ENCODE measurements around the gene ST3GAL4.
"Not testable (repeated sequence)": the region's sequence is repeated elsewhere in the genome, so short reads cannot be mapped to it uniquely, and the experiment has no call there.

ST3GAL4 gene

DNA sequence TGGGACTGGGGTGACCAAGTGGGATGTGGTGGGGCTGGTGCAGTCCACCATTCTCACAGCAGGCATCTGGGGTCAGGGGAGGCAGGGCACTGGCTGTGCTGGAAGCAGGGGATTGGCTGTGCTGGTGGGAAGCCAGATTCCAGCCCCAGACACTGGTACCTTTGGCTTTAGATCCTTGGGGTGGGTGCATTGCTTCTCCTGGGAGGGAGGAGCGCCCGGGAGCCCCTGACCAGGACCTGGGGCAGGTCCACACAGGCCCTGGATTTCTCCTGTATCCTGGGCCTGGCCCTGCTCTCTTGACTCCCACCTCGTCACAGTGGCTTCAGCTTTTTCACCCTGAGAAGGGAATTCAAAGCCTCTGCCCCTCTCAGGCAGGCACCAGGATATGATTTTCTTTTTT, 38.5 kb downstream of the ST3GAL4 start:
- H3K9me3 ChIP-seq (ENCODE audit: control insufficient read depth, insufficient read depth, low read length), result no peaks in the 10 kb centered on the region
- H3K27me3 ChIP-seq (ENCODE audit: control insufficient read depth, insufficient read depth, low read length), result no peaks in the 10 kb centered on the region
- no peaks in the 10 kb centered on the region for H3K36me3 ChIP-seq (ENCODE audit: control insufficient read depth, insufficient read depth, low read length)
- H3K4me3 ChIP-seq (ENCODE audit: low read depth, low read length), result no peak overlapping the region
- no peak overlapping the region for H3K9ac ChIP-seq (ENCODE audit: low read depth, low read length)
- H3K27ac ChIP-seq (ENCODE audit: low read depth, low read length), result no peak overlapping the region
- peaks cover 6% of the 10 kb centered on the region; the same call in 1 of the 2 replicates for H3K4me1 ChIP-seq (ENCODE audit: control insufficient read depth, insufficient read depth, low read length)

DNA sequence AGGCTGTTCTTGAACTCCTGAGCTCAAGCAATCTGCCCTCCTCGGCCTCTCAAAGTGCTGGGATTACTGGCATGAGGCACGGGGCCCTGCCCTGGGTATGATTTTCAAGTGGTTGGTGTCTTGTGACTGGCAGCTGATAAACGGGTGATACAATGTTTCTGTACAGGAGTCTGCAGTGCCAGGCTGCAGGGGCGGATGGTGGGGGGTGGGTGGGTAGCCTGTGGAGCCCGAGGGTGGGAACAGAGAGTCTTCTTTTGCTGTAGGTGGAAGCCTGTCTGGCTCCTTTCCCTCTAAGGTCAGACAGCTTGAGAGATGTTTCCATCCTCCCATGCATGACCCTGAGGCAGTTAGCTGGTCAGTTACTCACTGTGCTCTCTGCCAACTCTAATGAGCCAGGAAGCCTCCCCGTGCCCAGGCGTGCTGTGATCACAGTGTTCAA, 39.2 kb downstream of the ST3GAL4 start:
- H3K27ac ChIP-seq (ENCODE audit: low read depth, low read length); H3K9ac ChIP-seq (ENCODE audit: low read depth, low read length); H3K9me3 ChIP-seq (ENCODE audit: control insufficient read depth, insufficient read depth, low read length); H3K4me1 ChIP-seq (ENCODE audit: control insufficient read depth, insufficient read depth, low read length); H3K27me3 ChIP-seq (ENCODE audit: control insufficient read depth, insufficient read depth, low read length); H3K4me3 ChIP-seq (ENCODE audit: low read depth, low read length); H3K36me3 ChIP-seq (ENCODE audit: control insufficient read depth, insufficient read depth, low read length): not testable (repeated sequence)

DNA sequence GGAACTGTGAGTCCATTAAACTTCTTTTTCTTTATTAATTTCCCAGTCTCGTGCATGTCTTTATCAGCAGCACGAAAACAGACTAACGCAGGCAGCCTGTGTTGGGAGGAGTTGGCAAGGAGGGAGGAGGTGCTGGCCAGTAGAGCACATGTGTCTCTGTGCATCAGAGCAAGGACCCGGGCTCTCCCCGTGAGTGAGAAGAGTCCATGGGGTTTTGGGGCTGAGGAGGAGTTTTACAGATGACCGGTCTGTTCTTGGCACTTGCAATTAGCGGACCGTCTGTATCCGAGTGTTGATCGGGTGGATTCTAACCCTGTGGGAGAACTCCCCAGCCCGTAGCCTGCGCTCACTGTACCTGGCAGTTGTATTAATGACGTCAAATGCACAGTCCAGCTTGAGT, 40.3 kb downstream of the ST3GAL4 start:
- not testable (repeated sequence) for H3K4me3 ChIP-seq (ENCODE audit: low read depth, low read length); H3K4me1 ChIP-seq (ENCODE audit: control insufficient read depth, insufficient read depth, low read length); H3K9ac ChIP-seq (ENCODE audit: low read depth, low read length); H3K9me3 ChIP-seq (ENCODE audit: control insufficient read depth, insufficient read depth, low read length); H3K27me3 ChIP-seq (ENCODE audit: control insufficient read depth, insufficient read depth, low read length); H3K36me3 ChIP-seq (ENCODE audit: control insufficient read depth, insufficient read depth, low read length); H3K27ac ChIP-seq (ENCODE audit: low read depth, low read length)

DNA sequence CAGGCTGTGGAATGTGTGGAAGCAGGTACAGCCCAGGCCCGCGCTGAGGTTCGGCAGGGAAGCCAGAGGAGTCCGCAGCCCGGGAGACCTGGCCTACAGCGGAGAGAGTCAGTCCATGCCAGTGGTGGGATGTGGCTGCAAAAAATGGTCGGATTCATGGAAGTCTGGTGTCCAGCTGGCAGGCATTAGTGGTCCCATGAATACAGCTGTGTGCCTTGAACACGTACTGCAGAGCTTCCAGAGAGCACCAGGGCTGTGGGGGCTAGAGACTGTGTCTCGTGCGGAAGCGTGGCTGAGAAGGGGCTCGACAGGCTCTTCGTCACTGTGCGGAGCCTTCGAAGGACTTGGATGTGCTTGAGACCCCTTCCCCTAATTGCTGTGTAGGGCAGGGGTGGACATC, 40.8 kb downstream of the ST3GAL4 start:
- H3K9ac ChIP-seq (ENCODE audit: low read depth, low read length); H3K4me1 ChIP-seq (ENCODE audit: control insufficient read depth, insufficient read depth, low read length); H3K27me3 ChIP-seq (ENCODE audit: control insufficient read depth, insufficient read depth, low read length); H3K27ac ChIP-seq (ENCODE audit: low read depth, low read length); H3K36me3 ChIP-seq (ENCODE audit: control insufficient read depth, insufficient read depth, low read length); H3K9me3 ChIP-seq (ENCODE audit: control insufficient read depth, insufficient read depth, low read length); H3K4me3 ChIP-seq (ENCODE audit: low read depth, low read length): not testable (repeated sequence)

DNA sequence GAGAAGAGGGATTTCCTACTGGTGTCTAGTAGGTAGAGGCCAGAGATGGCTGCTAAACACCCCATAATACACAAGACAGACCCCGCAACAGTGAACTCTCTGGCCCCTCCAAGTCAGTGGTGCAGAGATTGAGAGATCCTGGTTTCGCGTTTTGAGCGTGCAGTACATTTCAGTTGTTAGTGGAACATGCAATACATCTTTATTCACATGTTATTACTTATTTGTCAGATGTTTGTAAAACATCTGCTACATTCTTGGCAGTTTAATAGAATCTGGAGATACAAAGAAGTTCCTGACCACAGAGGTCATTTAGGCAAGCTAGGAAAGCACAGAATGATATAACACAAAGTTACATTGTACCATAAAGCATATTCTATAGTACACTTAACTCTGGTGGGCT, 41.5 kb downstream of the ST3GAL4 start:
- H3K27me3 ChIP-seq (ENCODE audit: control insufficient read depth, insufficient read depth, low read length), result no peaks in the 10 kb centered on the region
- H3K36me3 ChIP-seq (ENCODE audit: control insufficient read depth, insufficient read depth, low read length), result no peaks in the 10 kb centered on the region
- H3K9ac ChIP-seq (ENCODE audit: low read depth, low read length), result no peak overlapping the region
- no peak overlapping the region for H3K27ac ChIP-seq (ENCODE audit: low read depth, low read length)
- no peak overlapping the region for H3K4me3 ChIP-seq (ENCODE audit: low read depth, low read length)
- H3K9me3 ChIP-seq (ENCODE audit: control insufficient read depth, insufficient read depth, low read length), result no peaks in the 10 kb centered on the region
- no peaks in the 10 kb centered on the region for H3K4me1 ChIP-seq (ENCODE audit: control insufficient read depth, insufficient read depth, low read length)

DNA sequence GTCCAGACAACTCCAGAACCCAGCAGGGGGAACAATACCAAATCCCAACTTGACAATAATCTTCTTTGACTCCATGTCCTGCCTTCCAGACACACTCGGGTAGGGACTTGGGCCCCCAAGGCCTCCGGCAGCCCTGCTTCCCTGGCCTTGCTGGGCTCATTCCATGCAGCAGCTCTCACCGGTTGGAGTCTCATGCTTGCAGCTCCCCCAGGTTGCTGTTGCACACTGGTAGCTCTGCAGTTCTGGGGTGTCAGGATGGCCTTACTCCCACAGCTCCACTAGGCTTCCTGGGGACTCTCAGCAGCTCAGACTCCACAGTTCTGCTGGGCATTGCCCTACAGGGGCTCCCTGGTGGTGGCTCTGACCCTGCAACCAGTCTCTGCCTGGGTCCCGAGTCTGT, 42.8 kb downstream of the ST3GAL4 start:
- Histone ChIP-seq H3K27me3 (ENCODE audit: control insufficient read depth, insufficient read depth, low read length) (no peaks in the 10 kb centered on the region), H3K4me1 (ENCODE audit: control insufficient read depth, insufficient read depth, low read length) (peaks cover 8% of the 10 kb centered on the region), H3K36me3 (ENCODE audit: control insufficient read depth, insufficient read depth, low read length) (no peaks in the 10 kb centered on the region), H3K9ac (ENCODE audit: low read depth, low read length) (no peak overlapping the region), H3K4me3 (ENCODE audit: low read depth, low read length) (no peak overlapping the region), H3K27ac (ENCODE audit: low read depth, low read length) (no peak overlapping the region), H3K9me3 (ENCODE audit: control insufficient read depth, insufficient read depth, low read length) (no peaks in the 10 kb centered on the region)

DNA sequence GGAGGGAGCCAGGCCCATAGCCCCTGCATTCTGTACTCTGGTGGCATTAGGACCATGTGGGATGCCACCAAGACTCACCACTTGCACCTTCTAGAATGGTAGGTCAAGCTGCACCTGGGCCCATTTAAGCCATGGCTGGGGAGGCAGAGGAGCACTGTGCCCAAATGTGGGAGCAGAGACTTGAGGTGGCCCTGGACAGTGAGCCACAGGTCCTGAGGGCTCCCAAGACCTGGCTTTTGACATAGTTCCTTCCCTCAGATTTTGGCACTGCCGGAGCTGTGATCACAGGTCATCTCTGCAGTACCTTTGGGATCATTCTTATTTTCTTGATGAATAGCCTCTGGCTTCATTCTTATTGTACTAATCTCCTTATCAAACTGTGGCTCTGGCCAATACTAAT, 43.2 kb downstream of the ST3GAL4 start:
- Histone ChIP-seq H3K4me3 (ENCODE audit: low read depth, low read length) (no peak overlapping the region), H3K9me3 (ENCODE audit: control insufficient read depth, insufficient read depth, low read length) (no peaks in the 10 kb centered on the region), H3K9ac (ENCODE audit: low read depth, low read length) (no peak overlapping the region), H3K36me3 (ENCODE audit: control insufficient read depth, insufficient read depth, low read length) (no peaks in the 10 kb centered on the region), H3K4me1 (ENCODE audit: control insufficient read depth, insufficient read depth, low read length) (peaks cover 12% of the 10 kb centered on the region), H3K27me3 (ENCODE audit: control insufficient read depth, insufficient read depth, low read length) (no peaks in the 10 kb centered on the region), H3K27ac (ENCODE audit: low read depth, low read length) (no peak overlapping the region)

DNA sequence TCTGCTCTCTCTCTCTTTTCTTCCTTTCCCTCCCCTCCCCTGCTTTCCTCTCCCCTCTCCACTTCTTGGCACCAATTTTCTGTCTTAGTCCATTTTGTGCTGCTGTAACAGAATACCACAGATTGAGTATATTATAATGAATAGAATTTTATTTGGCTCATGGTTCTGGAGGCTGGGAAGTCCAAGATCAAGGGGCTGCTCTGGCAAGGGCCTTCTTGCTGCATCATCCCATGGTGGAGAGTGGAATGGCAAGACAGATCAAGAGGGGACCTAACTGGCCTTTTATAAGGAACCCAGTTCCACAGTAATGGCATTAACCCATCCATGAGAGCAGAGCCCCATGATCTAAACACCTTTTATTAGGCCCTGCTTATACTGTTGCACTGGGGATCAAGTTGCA, 44.5 kb downstream of the ST3GAL4 start:
- no peaks in the 10 kb centered on the region for H3K9me3 ChIP-seq (ENCODE audit: control insufficient read depth, insufficient read depth, low read length)
- no peak overlapping the region for H3K27ac ChIP-seq (ENCODE audit: low read depth, low read length)
- no peaks in the 10 kb centered on the region for H3K27me3 ChIP-seq (ENCODE audit: control insufficient read depth, insufficient read depth, low read length)
- no peak overlapping the region for H3K4me3 ChIP-seq (ENCODE audit: low read depth, low read length)
- H3K4me1 ChIP-seq (ENCODE audit: control insufficient read depth, insufficient read depth, low read length), result peaks cover 20% of the 10 kb centered on the region
- no peak overlapping the region for H3K9ac ChIP-seq (ENCODE audit: low read depth, low read length)
- no peaks in the 10 kb centered on the region for H3K36me3 ChIP-seq (ENCODE audit: control insufficient read depth, insufficient read depth, low read length)

DNA sequence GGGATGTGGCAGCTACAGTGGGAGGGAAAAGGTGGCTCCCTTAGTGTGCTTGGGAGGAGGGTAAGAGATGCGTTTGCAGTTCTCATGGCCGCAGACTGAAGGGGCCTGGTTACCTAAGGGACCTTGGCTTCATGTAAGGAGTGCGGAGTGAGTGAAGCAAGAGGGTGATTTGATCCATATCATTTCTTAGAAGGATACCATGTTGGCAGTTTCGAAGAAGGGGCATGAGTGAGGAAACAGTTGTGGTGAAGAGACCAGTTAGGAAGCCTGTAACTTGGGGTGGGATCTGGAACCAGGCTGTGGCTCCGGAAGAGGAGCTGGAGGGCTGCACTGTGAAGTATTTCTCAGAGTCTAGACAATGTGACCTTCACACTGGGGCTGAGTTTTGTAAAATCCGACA, 45.0 kb downstream of the ST3GAL4 start:
- H3K9me3 ChIP-seq (ENCODE audit: control insufficient read depth, insufficient read depth, low read length), result no peaks in the 10 kb centered on the region
- no peaks in the 10 kb centered on the region for H3K36me3 ChIP-seq (ENCODE audit: control insufficient read depth, insufficient read depth, low read length)
- H3K27me3 ChIP-seq (ENCODE audit: control insufficient read depth, insufficient read depth, low read length), result no peaks in the 10 kb centered on the region
- peaks cover 20% of the 10 kb centered on the region for H3K4me1 ChIP-seq (ENCODE audit: control insufficient read depth, insufficient read depth, low read length)
- no peak overlapping the region for H3K4me3 ChIP-seq (ENCODE audit: low read depth, low read length)
- no peak overlapping the region for H3K9ac ChIP-seq (ENCODE audit: low read depth, low read length)
- H3K27ac ChIP-seq (ENCODE audit: low read depth, low read length), result no peak overlapping the region

DNA sequence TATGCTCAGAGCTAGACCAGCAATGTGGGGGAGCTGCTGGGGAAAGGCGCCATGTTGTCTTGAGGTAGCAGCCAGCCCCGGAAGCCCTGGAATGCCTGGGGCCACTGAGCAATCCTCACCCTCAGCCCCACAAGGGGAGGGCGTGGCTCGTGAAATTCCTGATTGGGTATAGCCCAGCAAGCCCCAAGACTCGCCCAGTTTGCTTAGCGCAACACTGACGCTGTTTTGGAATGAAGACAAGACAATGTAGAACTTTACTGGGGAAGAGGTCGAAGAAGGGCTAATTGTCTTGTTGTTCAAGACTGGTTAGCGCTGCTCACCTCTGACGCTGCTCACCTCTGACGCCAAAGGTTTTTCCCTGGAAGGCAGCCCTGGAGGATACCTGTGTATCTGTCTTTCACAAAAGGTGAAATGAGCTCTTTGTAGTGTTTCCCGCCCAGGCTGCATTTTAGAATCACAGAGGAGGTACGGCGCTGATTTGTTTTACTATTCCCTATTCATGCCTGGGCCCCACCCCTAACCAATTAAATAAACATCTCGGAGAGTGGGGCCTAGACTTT, 47.6 kb downstream of the ST3GAL4 start:
- peaks cover 20% of the 10 kb centered on the region for H3K4me1 ChIP-seq (ENCODE audit: control insufficient read depth, insufficient read depth, low read length)
- H3K9me3 ChIP-seq (ENCODE audit: control insufficient read depth, insufficient read depth, low read length), result no peaks in the 10 kb centered on the region
- peaks cover 10% of the 10 kb centered on the region; the same call in 1 of the 2 replicates for H3K36me3 ChIP-seq (ENCODE audit: control insufficient read depth, insufficient read depth, low read length)
- H3K27ac ChIP-seq (ENCODE audit: low read depth, low read length), result no peak overlapping the region
- H3K9ac ChIP-seq (ENCODE audit: low read depth, low read length), result 0 out of 2 replicates have a peak overlapping the region, but pooled peaks have one; percentile 35
- H3K27me3 ChIP-seq (ENCODE audit: control insufficient read depth, insufficient read depth, low read length), result no peaks in the 10 kb centered on the region
- no peak overlapping the region for H3K4me3 ChIP-seq (ENCODE audit: low read depth, low read length)

DNA sequence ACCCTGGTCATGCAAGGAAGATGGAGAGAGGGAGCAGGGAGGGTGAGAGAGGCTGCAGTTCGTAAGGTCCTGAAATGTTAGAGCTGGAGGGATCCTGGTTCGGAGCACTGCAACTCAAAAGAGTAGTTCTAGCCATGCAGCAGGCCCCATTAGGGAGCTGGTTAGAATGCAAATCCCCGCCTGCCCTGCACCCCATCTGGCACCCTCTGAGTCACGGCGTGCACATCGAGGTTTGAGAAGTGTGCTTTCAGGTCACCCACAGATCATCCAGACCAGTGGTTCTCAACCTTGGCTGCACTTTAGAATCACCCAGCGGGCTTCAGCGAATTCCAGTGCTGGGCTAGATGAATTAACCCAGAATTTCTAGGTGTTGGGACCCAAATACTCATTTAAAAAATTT, 48.2 kb downstream of the ST3GAL4 start:
- Histone ChIP-seq H3K27ac (ENCODE audit: low read depth, low read length) (no peak overlapping the region), H3K9ac (ENCODE audit: low read depth, low read length) (no peak overlapping the region), H3K4me3 (ENCODE audit: low read depth, low read length) (no peak overlapping the region)

DNA sequence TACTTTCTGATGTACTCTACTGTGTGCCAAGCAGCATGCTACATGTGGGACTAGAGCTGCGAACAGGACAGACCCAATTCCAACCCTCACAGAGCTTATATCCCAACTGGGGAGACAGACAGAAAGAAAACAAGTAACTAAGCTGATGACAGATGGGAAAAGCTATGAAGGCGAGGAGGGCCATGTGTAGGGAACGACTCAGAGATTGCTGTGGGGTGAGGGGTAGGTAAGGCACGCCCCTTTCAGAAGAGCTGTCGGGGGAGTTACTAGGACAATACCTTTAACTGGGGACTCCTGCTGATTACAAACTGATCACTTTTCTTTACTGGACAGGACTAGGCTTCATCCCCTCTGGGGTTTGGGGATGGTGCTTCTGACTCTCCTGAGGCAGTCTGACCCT, 48.9 kb downstream of the ST3GAL4 start:
- no peaks in the 10 kb centered on the region for H3K27me3 ChIP-seq (ENCODE audit: control insufficient read depth, insufficient read depth, low read length)
- peaks cover 23% of the 10 kb centered on the region for H3K36me3 ChIP-seq (ENCODE audit: control insufficient read depth, insufficient read depth, low read length)
- H3K9me3 ChIP-seq (ENCODE audit: control insufficient read depth, insufficient read depth, low read length), result no peaks in the 10 kb centered on the region
- H3K9ac ChIP-seq (ENCODE audit: low read depth, low read length), result no peak overlapping the region
- H3K4me3 ChIP-seq (ENCODE audit: low read depth, low read length), result no peak overlapping the region
- H3K27ac ChIP-seq (ENCODE audit: low read depth, low read length), result no peak overlapping the region
- peaks cover 20% of the 10 kb centered on the region for H3K4me1 ChIP-seq (ENCODE audit: control insufficient read depth, insufficient read depth, low read length)

More for the DNA sequence above, 48.2 kb downstream of the ST3GAL4 start:
- H3K27me3 ChIP-seq (ENCODE audit: control insufficient read depth, insufficient read depth, low read length), result no peaks in the 10 kb centered on the region
- H3K36me3 ChIP-seq (ENCODE audit: control insufficient read depth, insufficient read depth, low read length), result peaks cover 16% of the 10 kb centered on the region
- no peaks in the 10 kb centered on the region for H3K9me3 ChIP-seq (ENCODE audit: control insufficient read depth, insufficient read depth, low read length)
- H3K4me1 ChIP-seq (ENCODE audit: control insufficient read depth, insufficient read depth, low read length), result peaks cover 20% of the 10 kb centered on the region

All from HUES48 (cell line).